CD14-positive monocyte (primary cell): Measurements from ENCODE around the gene MST1. TPM values are rescaled to one million over a fixed set of nuclear protein-coding genes. Genes with fewer than 3 reads are reported as not detected.

Experiments used
- DNase-seq, 3 donors: peaks; one replicate each; pipeline ENCODE4 v3.0.0-alpha.2; 2011 to 2022
- H2AFZ ChIP-seq: 2 replicates; pipeline ENCODE4 v1.6.0; 2012; ENCODE audit warnings: mild to moderate bottlenecking, low read depth, low read length, inconsistent platforms; ENCODE audit not compliant: insufficient read depth, poor library complexity, severe bottlenecking
- H3K27ac ChIP-seq, 2 donors: 1 replicate in 1 of 2; 2 replicates in 1 of 2; pipeline ENCODE4 v1.5.1; 2012 to 2013; ENCODE audit warnings: low read length in 2 of 2, control low read depth in 1 of 2, inconsistent platforms in 1 of 2, low read depth in 1 of 2, mild to moderate bottlenecking in 1 of 2
- H3K27me3 ChIP-seq, 2 donors: one replicate each; pipeline versions ENCODE4 v1.6.0 to v1.6.1; 2011 to 2013; ENCODE audit warnings: low read length in 2 of 2; ENCODE audit not compliant: control insufficient read depth in 2 of 2, insufficient read depth in 2 of 2
- H3K36me3 ChIP-seq, 2 donors: replicated peaks in 1 of 2; 1 replicate in 1 of 2; 2 replicates in 1 of 2; pipeline versions ENCODE4 v1.5.1 to v1.6.1; 2012 to 2013; ENCODE audit warnings: low read length in 2 of 2, control low read depth in 1 of 2, inconsistent platforms in 1 of 2, mild to moderate bottlenecking in 1 of 2; ENCODE audit not compliant: insufficient read depth in 2 of 2, control insufficient read depth in 1 of 2
- H3K4me1 ChIP-seq, 2 donors: 1 replicate in 1 of 2; 2 replicates in 1 of 2; pipeline versions ENCODE4 v1.5.1 to v1.6.1; 2012 to 2013; ENCODE audit warnings: low read length in 2 of 2, control low read depth in 1 of 2, inconsistent platforms in 1 of 2, mild to moderate bottlenecking in 1 of 2, moderate library complexity in 1 of 2; ENCODE audit not compliant: insufficient read depth in 2 of 2, control insufficient read depth in 1 of 2
- H3K4me2 ChIP-seq: replicated peaks from 2 replicates; pipeline ENCODE3; 2012; ENCODE audit warnings: low read length, moderate library complexity, mild to moderate bottlenecking; ENCODE audit not compliant: poor library complexity, severe bottlenecking; ENCODE audit errors: extremely low read depth
- H3K4me3 ChIP-seq, 3 experiments: fragments of 200-600 bp in 1 of 3; sonication (generic) in 1 of 3; replicated peaks in 1 of 3; 1 replicate in 2 of 3; 2 replicates in 1 of 3; pipeline ENCODE4 v1.5.1; 2011 to 2013; ENCODE audit warnings: low read length in 3 of 3, mild to moderate bottlenecking in 3 of 3, control low read depth in 2 of 3, low read depth in 2 of 3, inconsistent platforms in 1 of 3, moderate library complexity in 1 of 3
- H3K79me2 ChIP-seq: 2 replicates; pipeline ENCODE4 v1.6.0; 2012; ENCODE audit warnings: mild to moderate bottlenecking, control low read depth, inconsistent platforms, low read length, moderate library complexity; ENCODE audit not compliant: insufficient read depth
- H3K9ac ChIP-seq: 2 replicates; pipeline ENCODE4 v1.6.0; 2017; ENCODE audit warnings: low read length, mild to moderate bottlenecking; ENCODE audit not compliant: insufficient read depth, poor library complexity, severe bottlenecking
- H3K9me3 ChIP-seq, 2 donors: replicated peaks in 1 of 2; 1 replicate in 1 of 2; 2 replicates in 1 of 2; pipeline versions ENCODE4 v1.5.1 to v1.6.1; 2012 to 2013; ENCODE audit warnings: low read length in 2 of 2, control low read depth in 1 of 2; ENCODE audit not compliant: control insufficient read depth in 1 of 2, insufficient read depth in 1 of 2
- H4K20me1 ChIP-seq: 2 replicates; pipeline ENCODE4 v1.6.0; 2012; ENCODE audit warnings: mild to moderate bottlenecking, low read length, control low read depth, moderate library complexity; ENCODE audit not compliant: insufficient read depth
- H3K27ac Mint-ChIP-seq, 7 donors: one replicate each; pipeline ENCODE4 v1.8.0; 2020; ENCODE audit warnings: mild to moderate bottlenecking in 7 of 7, mixed read lengths in 7 of 7, moderate library complexity in 6 of 7, inconsistent platforms in 2 of 7
- H3K27me3 Mint-ChIP-seq, 3 donors: one replicate each; pipeline ENCODE4 v1.8.0; 2021 to 2022; ENCODE audit warnings: low read depth in 3 of 3, mild to moderate bottlenecking in 3 of 3, mixed read lengths in 3 of 3, moderate library complexity in 3 of 3, inconsistent platforms in 1 of 3
- H3K36me3 Mint-ChIP-seq, 2 donors: one replicate each; pipeline ENCODE4 v1.8.0; 2020; ENCODE audit warnings: mixed read lengths in 2 of 2, inconsistent platforms in 1 of 2, mild to moderate bottlenecking in 1 of 2
- H3K4me1 Mint-ChIP-seq: one replicate; pipeline ENCODE4 v1.8.0; 2020; ENCODE audit warnings: mild to moderate bottlenecking, mixed read lengths
- H3K4me3 Mint-ChIP-seq, 2 donors: one replicate each; pipeline ENCODE4 v1.8.0; 2020; ENCODE audit warnings: mild to moderate bottlenecking in 2 of 2, mixed read lengths in 2 of 2, moderate library complexity in 1 of 2
- H3K9me3 Mint-ChIP-seq, 7 donors: one replicate each; pipeline ENCODE4 v1.8.0; 2020 to 2022; ENCODE audit warnings: mixed read lengths in 7 of 7, mild to moderate bottlenecking in 6 of 7, moderate library complexity in 6 of 7, inconsistent platforms in 2 of 7
- CTCF ChIP-seq: fragments of 200-600 bp; IDR thresholded peaks from one replicate; pipeline ENCODE4 v1.8.0; 2022; ENCODE audit warnings: antibody characterized with exemption, mild to moderate bottlenecking
- WGBS: methylation state at CpG from one replicate; pipeline ENCODE4 v1.1.5; 2013; ENCODE audit warnings: missing lambda C conversion rate; ENCODE audit not compliant: insufficient coverage; 5-methylcytosine and 5-hydroxymethylcytosine counted together
- intact Hi-C, 2 donors: fragments of 100-400 bp; cut with micrococcal nuclease; formaldehyde crosslinking; loops; one replicate each; pipeline versions ENCODE4 v1.15.0 to v1.15.1; 2023
- polyA plus RNA-seq, 3 donors: library from polyadenylated mRNA; depleted of rRNA in 1 of 3; unstranded in 2 of 3; stranded (reverse) in 1 of 3; fragments of 300-500 nt in 2 of 3; fragments of >200 nt in 1 of 3; fragmentation: Illumina TruSeq in 2 of 3; gene quantifications; 1 replicate in 2 of 3; 2 replicates in 1 of 3; pipeline ENCODE4 v1.2.3, GENCODE V29; 2012 to 2021

MST1 gene
- polyA plus RNA-seq, 3 donors, result 0.28 to 17.8 TPM; not detected in 1

GRCh38 chr3:49662021-49662420 is 27.3 kb downstream of the MST1 start:
- Histone ChIP-seq H4K20me1 (no peaks in the 10 kb centered on the region), H3K9me3 (no peaks in the 10 kb centered on the region), H3K4me1 (peaks cover 0 to 8% of the 10 kb centered on the region in 2 donors), H3K27me3 (no peaks in the 10 kb centered on the region), H3K4me2 (no peak overlapping the region), H3K36me3 (no peaks in the 10 kb centered on the region), H2AFZ (no peak overlapping the region), H3K27ac (no peak overlapping the region), H3K9ac (no peak overlapping the region), H3K4me3 (no peak overlapping the region), H3K79me2 (no peaks in the 10 kb centered on the region)
- Mint-ChIP-seq H3K27me3 (peaks cover 4 to 5% (median 4%) of the 10 kb centered on the region in 3 donors), H3K36me3 (no peaks in the 10 kb centered on the region), H3K27ac (no peak overlapping the region), H3K9me3 (no peaks in the 10 kb centered on the region), H3K4me3 (no peak overlapping the region), H3K4me1 (peaks cover 11% of the 10 kb centered on the region)
- no peak for DNase-seq
- WGBS, result 91% methylated on average over 17 of the region's 22 CpGs
- no peak for TF ChIP-seq CTCF
- intact Hi-C loops, result no loop called here

- no peaks in the 10 kb centered on the region for H3K79me2 ChIP-seq
- H3K27me3 Mint-ChIP-seq, result peaks cover 4 to 7% (median 4%) of the 10 kb centered on the region in 3 donors
- peaks cover 14% of the 10 kb centered on the region for H3K4me1 Mint-ChIP-seq
- peaks cover 0 to 2% of the 10 kb centered on the region in 2 donors for H3K27me3 ChIP-seq
- H3K9me3 Mint-ChIP-seq, result no peaks in the 10 kb centered on the region
- H3K4me2 ChIP-seq, result no peak overlapping the region
- no peak for TF ChIP-seq CTCF
- intact Hi-C loops, result no loop called here
- H3K27ac Mint-ChIP-seq, result no peak overlapping the region
- no peaks in the 10 kb centered on the region for H3K9me3 ChIP-seq
- H3K4me3 ChIP-seq, result no peak overlapping the region
- 95% methylated on average over 11 of the region's 14 CpGs for WGBS
- no peaks in the 10 kb centered on the region for H3K36me3 ChIP-seq
- H3K36me3 Mint-ChIP-seq, result no peaks in the 10 kb centered on the region
- H2AFZ ChIP-seq, result no peak overlapping the region
- no peaks in the 10 kb centered on the region for H4K20me1 ChIP-seq
- H3K4me3 Mint-ChIP-seq, result no peak overlapping the region
- no peak for DNase-seq
- H3K4me1 ChIP-seq, result peaks cover 0 to 13% of the 10 kb centered on the region in 2 donors
- H3K27ac ChIP-seq, result no peak overlapping the region
- H3K9ac ChIP-seq, result no peak overlapping the region
These were observed 28.0 kb downstream of the MST1 start for GRCh38 chr3:49661281-49661680.
